ENCODE results near the gene FAM120A. TPM values are rescaled to one million over a fixed set of nuclear protein-coding genes. Genes with fewer than 3 reads are reported as not detected.
A peak's percentile ranks its signal among the peaks of the same experiment; 100 is the strongest.

The FAM120A gene
- total RNA-seq, 1 donor from 2014 or later, result 135 TPM

- H3K4me3 ChIP-seq, result no peak overlapping the region
- intact Hi-C loops (cut with DNase I), result no loop called here
- TF ChIP-seq, protein P1, sequence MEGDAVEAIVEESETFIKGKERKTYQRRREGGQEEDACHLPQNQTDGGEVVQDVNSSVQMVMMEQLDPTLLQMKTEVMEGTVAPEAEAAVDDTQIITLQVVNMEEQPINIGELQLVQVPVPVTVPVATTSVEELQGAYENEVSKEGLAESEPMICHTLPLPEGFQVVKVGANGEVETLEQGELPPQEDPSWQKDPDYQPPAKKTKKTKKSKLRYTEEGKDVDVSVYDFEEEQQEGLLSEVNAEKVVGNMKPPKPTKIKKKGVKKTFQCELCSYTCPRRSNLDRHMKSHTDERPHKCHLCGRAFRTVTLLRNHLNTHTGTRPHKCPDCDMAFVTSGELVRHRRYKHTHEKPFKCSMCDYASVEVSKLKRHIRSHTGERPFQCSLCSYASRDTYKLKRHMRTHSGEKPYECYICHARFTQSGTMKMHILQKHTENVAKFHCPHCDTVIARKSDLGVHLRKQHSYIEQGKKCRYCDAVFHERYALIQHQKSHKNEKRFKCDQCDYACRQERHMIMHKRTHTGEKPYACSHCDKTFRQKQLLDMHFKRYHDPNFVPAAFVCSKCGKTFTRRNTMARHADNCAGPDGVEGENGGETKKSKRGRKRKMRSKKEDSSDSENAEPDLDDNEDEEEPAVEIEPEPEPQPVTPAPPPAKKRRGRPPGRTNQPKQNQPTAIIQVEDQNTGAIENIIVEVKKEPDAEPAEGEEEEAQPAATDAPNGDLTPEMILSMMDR (IDR thresholded peaks at IDR 0.05), result no peak
- peaks cover 5 to 17% of the 10 kb centered on the region in 2 donors for H3K4me1 ChIP-seq
- DNase-seq (ENCODE audit: low spot score in 2 of 2), result no peak
- no peaks in the 10 kb centered on the region for H3K9me3 ChIP-seq
- H3K27ac ChIP-seq, result no peak overlapping the region
- no peaks in the 10 kb centered on the region for H3K36me3 ChIP-seq
- H3K27me3 ChIP-seq, result no peaks in the 10 kb centered on the region
Observed at GRCh38 chr9:93589688-93590087, 138.2 kb downstream of the FAM120A start.

GRCh38 chr9:93590609-93591234, 139.2 kb downstream of the FAM120A start:
- Histone ChIP-seq H3K27ac (no peak overlapping the region), H3K36me3 (no peaks in the 10 kb centered on the region), H3K9me3 (no peaks in the 10 kb centered on the region), H3K4me3 (no peak overlapping the region), H3K4me1 (peaks cover 5 to 17% of the 10 kb centered on the region in 2 donors), H3K27me3 (no peaks in the 10 kb centered on the region)
- intact Hi-C loops (cut with DNase I), result no loop called here
- DNase-seq (ENCODE audit: low spot score in 2 of 2), result no peak
- TF ChIP-seq, protein P1 (IDR thresholded peaks at IDR 0.05), result no peak

DNA sequence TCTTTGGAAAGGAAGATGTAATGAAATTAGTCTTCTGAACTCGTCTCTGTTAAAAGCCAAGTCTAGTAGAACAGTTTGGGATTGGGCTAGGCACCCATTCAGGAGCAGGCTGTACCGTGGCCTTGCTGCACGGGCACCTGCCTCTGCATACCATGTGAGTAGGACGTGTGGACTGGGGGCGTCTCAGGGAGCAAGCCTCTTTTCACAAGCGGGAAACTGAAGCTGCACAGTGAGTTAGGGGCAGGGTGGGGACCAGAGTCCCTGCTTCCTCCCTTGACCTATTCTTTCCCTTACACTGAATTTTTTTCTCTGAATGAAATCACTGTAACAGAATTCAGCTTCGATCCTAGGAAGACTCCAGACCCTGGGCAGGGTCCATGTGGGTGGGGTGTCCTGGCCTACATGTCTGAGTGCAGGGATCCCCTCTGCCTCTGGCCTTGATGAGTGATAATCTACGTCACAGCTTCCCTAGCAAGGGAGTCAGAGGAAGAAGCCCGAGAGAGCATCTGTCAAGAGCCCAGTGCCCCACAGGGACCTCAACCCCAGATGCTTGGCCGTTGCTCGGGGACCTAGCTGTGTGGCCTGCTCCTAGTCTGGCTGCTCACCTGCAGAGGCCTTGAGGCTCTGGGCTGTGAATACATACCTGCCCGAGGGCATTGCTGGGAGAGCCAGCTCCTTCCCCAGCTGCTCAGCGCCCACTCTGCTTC, 140.0 kb downstream of the FAM120A start:
- H3K4me1 ChIP-seq, result peaks cover 2 to 10% of the 10 kb centered on the region in 2 donors
- no peaks in the 10 kb centered on the region for H3K36me3 ChIP-seq
- TF ChIP-seq, protein P1 (IDR thresholded peaks at IDR 0.05), result no peak
- no peak overlapping the region for H3K27ac ChIP-seq
- intact Hi-C loops (cut with DNase I), result no loop called here
- H3K27me3 ChIP-seq, result no peaks in the 10 kb centered on the region
- peak in 1 of 2 donors; percentile 49 for DNase-seq (ENCODE audit: low spot score in 2 of 2)
- no peaks in the 10 kb centered on the region for H3K9me3 ChIP-seq
- H3K4me3 ChIP-seq, result no peak overlapping the region

GRCh38 chr9:93592008-93592642, 140.6 kb downstream of the FAM120A start:
- no peaks in the 10 kb centered on the region for H3K36me3 ChIP-seq
- no peaks in the 10 kb centered on the region for H3K9me3 ChIP-seq
- TF ChIP-seq, protein P1 (IDR thresholded peaks at IDR 0.05), result no peak
- no peaks in the 10 kb centered on the region for H3K27me3 ChIP-seq
- no peak overlapping the region for H3K4me3 ChIP-seq
- H3K4me1 ChIP-seq, result peaks cover 0 to 6% of the 10 kb centered on the region in 2 donors
- intact Hi-C loops (cut with DNase I), result no loop called here
- peak in 1 of 2 donors; percentile 53 for DNase-seq (ENCODE audit: low spot score in 2 of 2)
- H3K27ac ChIP-seq, result no peak overlapping the region

DNA sequence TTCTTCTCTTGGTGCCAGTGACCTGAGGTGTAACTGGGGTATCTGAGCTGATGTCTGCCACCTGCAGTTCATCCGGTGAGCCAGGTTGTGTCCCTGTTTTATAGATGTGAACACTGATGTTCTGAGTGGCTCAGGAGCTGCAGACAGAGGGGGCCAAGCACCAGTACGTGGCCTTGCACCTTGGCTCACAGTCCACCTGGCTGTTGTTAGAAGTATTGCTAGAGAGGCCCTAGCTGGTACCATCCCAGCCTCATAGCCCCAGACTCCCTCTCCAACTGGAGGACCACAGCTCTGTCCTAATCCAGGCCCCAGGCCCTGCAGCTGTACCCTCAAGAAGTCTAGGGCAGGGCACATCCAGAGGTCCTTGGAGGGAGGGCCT, 141.1 kb downstream of the FAM120A start:
- no peaks in the 10 kb centered on the region for H3K36me3 ChIP-seq
- intact Hi-C loops (cut with DNase I), result no loop called here
- H3K9me3 ChIP-seq, result no peaks in the 10 kb centered on the region
- no peak overlapping the region for H3K4me3 ChIP-seq
- no peak overlapping the region for H3K27ac ChIP-seq
- DNase-seq (ENCODE audit: low spot score in 2 of 2), result peak in 1 of 2 donors; percentile 60
- TF ChIP-seq, protein P1 (IDR thresholded peaks at IDR 0.05), result no peak
- peaks cover 0 to 6% of the 10 kb centered on the region in 2 donors for H3K4me1 ChIP-seq
- no peaks in the 10 kb centered on the region for H3K27me3 ChIP-seq
